NCI-H146 treated with DMSO at 0.1 percent for 48 hours (cell line): ENCODE data around the gene TMEM60.
"Not testable (repeated sequence)": the region's sequence is repeated elsewhere in the genome, so short reads cannot be mapped to it uniquely, and the experiment has no call there.

ENCODE experiments used
- DNase-seq: peaks from one replicate; lab custom pipeline; 2025; ENCODE audit not compliant: unreplicated experiment; lab: John Stamatoyannopoulos, UW

TMEM60 gene

DNA sequence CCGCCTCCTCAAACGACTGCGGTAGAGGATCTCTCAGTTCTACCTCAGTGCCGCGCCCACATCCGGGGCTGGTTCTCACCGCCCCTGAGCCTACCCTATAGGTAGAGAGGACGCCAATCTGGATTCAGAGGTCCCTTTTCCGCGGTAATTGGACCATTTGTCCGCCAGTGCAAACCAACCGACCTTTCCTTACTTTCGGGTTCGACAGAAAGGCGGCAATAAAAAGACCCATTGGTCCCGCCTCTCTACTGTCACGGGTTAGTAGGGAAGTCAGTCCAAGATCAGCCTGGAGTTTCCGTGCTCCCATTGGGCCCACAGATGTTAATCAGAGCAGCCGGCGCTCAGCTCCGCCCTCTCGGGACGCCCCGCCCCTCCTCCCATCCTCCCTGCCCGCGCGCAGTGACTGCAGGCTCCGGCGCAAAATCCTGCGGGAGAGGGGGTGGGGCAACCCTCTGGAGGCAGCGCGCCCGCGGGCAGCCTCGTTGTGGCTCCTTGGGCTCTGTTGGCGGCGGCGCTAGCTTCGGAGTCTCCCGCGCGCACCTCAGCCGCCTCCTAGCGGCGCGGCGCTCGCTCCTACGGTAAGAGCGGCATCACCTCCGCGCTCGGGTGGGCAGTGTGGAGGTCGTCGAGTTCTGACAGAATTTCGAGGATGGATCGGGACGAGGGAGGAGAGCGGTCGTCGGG lies at the start of gene TMEM60, which contains the start of gene PHTF2:
Gene TMEM60, minus strand, starts transcription at position 41 of the 684 bp plus-strand sequence. CDS start 4,061 bp downstream, outside the sequence.
Gene PHTF2, plus strand, starts transcription at position 380 of the 684 bp plus-strand sequence.
- DNase-seq, result peak; percentile 99

DNA sequence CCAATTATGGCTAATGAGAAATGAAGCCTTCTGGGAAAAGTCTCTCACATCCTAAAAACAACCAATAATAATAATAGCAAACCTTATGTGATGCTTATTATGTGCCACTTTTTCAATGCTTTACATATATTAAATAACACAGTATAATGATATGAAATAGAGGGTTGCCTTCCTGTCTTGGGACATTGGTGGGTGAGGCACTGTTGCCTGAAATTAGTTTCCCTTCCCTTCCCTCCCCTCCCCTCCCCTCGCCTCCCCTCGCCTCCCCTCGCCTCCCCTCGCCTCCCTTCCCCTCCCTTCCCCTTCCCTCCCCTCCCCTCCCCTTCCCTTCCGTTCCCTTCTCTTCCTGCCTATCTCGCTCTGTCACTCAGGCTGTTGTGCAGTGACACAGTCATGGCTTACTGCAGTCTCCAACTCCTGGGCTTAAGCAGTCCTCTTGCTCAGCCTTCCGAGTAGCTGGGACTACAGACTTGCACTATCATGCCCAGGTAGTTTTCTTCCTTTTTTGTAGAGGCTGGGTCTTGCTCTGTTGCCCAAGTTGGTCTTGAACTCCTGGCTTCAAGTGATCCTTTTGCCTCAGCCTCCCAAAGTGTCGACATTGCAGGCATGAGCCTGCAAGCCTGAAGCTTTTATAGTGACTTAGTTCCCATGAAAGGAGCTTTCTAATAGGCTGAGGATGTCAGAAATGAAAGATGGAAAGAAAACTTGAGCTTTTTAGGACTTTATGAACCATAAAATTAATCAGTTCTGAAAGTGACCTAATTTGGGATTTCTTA lies 48.3 kb upstream of the TMEM60 start:
- no peak for DNase-seq

GRCh38 chr7:77843194-77843593 lies 45.0 kb upstream of the TMEM60 start:
- no peak for DNase-seq

GRCh38 chr7:77839919-77840318 lies 41.7 kb upstream of the TMEM60 start:
- DNase-seq, result no peak

GRCh38 chr7:77838929-77839491 lies 40.8 kb upstream of the TMEM60 start:
- peak; percentile 44 for DNase-seq

DNA sequence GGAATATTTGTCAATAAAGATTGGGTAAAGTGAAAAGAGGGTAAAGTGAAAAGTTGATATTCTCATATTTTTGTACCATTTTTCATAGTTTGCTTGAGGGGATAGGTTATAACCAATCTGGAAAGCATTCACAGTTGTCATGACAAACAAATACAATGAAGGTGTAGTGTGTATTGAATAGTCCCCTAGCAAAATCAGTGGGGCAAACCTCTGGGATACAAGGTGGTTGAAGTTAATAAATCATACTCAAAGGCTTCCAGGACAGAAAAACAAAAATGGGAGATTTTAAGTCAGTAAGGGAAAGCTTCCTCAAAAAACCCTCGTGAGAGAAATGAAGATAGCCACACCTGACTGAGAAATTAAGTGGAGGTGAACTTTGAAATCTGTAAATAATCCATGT lies 39.7 kb upstream of the TMEM60 start:
- DNase-seq, result no peak

- peak; percentile 52 for DNase-seq
Measured at GRCh38 chr7:77837275-77837674, 39.0 kb upstream of the TMEM60 start.

DNA sequence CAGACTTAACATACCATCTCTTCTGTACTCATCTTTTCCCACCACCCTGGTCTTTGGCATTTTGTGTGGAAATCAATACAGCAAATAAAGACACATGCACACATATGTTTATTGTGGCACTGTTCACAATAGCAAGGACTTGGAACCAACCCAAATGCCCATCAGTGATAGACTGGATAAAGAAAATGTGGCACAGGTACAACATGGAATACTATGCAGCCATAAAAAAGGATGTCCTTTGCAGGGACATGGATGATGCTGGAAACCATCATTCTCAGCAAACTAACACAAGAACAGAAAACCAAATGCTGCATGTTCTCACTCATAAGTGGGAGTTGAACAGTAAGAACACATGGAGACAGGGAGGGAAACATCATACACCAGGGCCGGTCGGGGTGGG lies 38.2 kb upstream of the TMEM60 start:
- not testable (repeated sequence) for DNase-seq

- DNase-seq, result no peak
Measured at GRCh38 chr7:77833136-77833535, 34.9 kb upstream of the TMEM60 start.

GRCh38 chr7:77831953-77832352 lies 33.7 kb upstream of the TMEM60 start:
- DNase-seq, result no peak

- DNase-seq, result no peak
Measured at GRCh38 chr7:77831481-77831880, 33.2 kb upstream of the TMEM60 start.

GRCh38 chr7:77830649-77831355 lies 32.6 kb upstream of the TMEM60 start:
- no peak for DNase-seq

DNA sequence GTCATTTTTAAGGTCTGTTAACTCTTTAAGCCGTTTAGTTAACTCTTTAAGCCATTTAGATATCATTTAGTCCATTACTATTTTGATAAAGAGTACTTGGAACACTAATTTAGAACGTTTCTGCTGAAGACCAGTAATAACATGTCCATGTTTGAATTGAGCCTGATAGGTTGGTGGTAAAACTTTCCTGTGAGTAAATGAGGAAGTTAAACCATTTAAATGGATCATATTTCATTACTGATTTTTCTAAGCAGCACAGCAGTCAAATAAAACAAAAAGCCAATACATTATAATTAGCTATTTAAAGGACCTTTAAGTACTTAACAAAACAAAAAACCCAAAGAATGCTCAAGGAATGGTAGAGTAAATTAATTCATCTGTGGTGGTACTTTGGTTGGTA lies 29.8 kb upstream of the TMEM60 start:
- peak; percentile 19 for DNase-seq

DNA sequence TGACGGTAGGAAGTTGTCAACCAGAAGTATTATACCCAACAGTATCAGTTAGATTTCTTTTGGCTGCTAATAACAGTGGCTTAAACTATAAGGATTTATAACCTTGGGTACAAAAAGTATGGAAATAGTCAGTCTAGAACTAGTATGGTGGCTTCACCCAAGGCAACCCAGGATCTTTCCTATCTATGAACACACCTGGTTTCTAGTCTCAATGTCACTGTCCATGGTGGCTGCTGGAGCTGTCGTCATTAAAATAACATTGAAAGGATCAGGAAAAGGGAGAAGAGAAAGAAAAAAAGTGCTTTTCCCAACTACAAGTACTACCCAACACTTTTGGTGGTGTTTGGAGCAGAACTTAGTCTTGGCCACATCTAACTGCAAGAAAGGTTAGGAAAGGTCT lies 28.1 kb upstream of the TMEM60 start:
- DNase-seq, result no peak

GRCh38 chr7:77825131-77825530 lies 26.9 kb upstream of the TMEM60 start:
- DNase-seq, result no peak

DNA sequence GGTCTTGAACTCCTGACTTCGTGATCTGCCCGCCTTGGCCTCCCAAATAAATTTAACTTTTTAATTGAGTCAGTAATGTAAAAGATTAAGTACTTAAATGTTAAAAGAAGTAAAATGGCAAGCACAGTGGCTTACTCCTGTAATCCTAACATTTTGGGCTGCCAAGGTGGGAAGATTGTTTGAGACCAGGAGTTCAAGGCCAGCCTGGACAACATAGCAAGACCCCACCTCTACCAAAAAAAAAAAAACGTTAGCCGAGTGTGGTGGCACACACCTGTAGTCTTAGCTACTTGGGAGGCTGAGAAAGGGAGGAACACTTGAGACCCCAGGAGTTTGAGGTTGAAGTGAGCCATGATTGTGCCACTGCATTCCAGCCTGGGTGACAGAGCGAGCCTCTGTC lies 26.4 kb upstream of the TMEM60 start:
- no peak for DNase-seq

- DNase-seq, result no peak
Measured at GRCh38 chr7:77823787-77824186, 25.6 kb upstream of the TMEM60 start.

DNA sequence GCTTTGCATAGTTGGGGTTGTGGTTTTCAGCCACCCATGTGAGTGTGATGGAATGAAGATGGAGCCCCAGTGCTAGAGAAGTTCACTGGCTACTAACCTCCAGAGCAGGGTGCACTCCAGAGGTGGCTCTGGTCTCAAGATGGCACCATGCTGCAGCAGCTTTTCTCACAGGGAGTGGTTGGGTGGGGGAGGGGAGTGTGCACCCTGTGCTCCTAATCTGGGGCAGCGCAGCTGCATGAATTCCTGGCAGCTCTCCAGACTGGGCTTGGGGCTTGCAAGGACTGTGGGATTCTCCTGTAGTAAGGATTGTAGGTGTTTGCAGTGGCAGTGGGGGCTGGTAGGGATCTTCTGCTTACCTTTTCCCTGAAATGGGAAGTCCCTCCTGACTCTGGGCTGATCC lies 24.0 kb upstream of the TMEM60 start:
- no peak for DNase-seq

- no peak for DNase-seq
Measured at GRCh38 chr7:77820967-77821366, 22.7 kb upstream of the TMEM60 start.

GRCh38 chr7:77819021-77819420 lies 20.8 kb upstream of the TMEM60 start:
- no peak for DNase-seq

DNA sequence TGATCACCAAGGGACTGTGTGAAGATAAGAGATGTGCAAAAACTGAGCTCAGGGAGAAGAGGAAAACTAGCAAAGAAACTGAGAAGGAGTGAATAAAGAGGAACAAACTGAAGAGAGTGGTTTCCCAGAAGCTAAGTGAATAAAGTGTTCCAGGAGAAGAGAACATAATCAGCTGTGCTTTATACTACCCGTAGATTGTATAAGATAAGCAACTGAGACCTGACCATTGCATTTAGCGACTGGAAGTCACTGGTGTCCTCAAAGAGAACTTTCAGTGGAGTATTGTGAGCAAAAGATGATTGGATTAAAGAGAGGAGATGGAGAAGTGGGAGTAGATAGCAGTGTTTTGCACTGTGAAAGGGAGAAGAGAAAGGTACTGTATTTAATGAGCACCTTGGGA lies 14.9 kb upstream of the TMEM60 start:
- DNase-seq, result no peak
